Suprapubic skin (tissue), 4 donors: ENCODE measurements around the gene ACER3.

Source experiments
- EP300 ChIP-seq: sonication (generic); formaldehyde crosslinking; IDR thresholded peaks from one replicate; pipeline ENCODE4 v1.6.1; 2017; ENCODE audit warnings: antibody characterized with exemption
- POLR2A ChIP-seq, 2 donors: fragments of 450-650 bp; IDR thresholded peaks; one replicate each; pipeline ENCODE4 v1.6.1; 2017; ENCODE audit warnings: antibody characterized with exemption in 2 of 2, mild to moderate bottlenecking in 2 of 2, moderate library complexity in 2 of 2
- POLR2AphosphoS5 ChIP-seq, 3 donors: sonication (generic); formaldehyde crosslinking; IDR thresholded peaks; one replicate each; pipeline ENCODE4 v1.6.1; 2017; ENCODE audit warnings: antibody characterized with exemption in 3 of 3
- TF ChIP-seq, protein P1 (sequence below), 2 donors: fragments of 200-600 bp in 1 of 2; fragments of 450-650 bp in 1 of 2; sonication (generic) in 1 of 2; IDR thresholded peaks; one replicate each; pipeline ENCODE4 v1.5.1; 2016 to 2019; ENCODE audit warnings: antibody characterized with exemption in 2 of 2, mild to moderate bottlenecking in 1 of 2, moderate library complexity in 1 of 2

DNA sequence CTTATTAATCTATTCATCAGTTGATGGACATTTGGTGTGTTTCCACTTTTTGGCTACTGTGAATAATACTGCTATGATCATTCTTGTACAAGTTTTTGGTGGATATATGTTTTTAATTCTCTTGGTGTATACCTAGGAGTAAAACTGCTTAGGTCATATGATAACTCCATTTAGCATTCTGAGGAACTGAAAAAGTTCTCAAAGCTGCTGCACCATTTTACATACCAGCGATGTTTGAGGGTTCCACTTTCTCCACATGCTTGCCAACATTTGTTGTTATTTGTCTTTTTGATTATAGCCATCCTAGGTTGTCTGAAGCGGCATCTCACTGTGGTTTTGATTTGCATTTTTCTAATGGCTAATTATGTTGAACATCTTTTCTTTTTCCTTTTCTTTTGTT is 4.1 kb upstream of the ACER3 start:
- TF ChIP-seq, protein P1, sequence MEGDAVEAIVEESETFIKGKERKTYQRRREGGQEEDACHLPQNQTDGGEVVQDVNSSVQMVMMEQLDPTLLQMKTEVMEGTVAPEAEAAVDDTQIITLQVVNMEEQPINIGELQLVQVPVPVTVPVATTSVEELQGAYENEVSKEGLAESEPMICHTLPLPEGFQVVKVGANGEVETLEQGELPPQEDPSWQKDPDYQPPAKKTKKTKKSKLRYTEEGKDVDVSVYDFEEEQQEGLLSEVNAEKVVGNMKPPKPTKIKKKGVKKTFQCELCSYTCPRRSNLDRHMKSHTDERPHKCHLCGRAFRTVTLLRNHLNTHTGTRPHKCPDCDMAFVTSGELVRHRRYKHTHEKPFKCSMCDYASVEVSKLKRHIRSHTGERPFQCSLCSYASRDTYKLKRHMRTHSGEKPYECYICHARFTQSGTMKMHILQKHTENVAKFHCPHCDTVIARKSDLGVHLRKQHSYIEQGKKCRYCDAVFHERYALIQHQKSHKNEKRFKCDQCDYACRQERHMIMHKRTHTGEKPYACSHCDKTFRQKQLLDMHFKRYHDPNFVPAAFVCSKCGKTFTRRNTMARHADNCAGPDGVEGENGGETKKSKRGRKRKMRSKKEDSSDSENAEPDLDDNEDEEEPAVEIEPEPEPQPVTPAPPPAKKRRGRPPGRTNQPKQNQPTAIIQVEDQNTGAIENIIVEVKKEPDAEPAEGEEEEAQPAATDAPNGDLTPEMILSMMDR (IDR thresholded peaks at IDR 0.05) = no peak
- TF ChIP-seq POLR2AphosphoS5 (IDR thresholded peaks at IDR 0.05) (no peak), POLR2A (IDR thresholded peaks at IDR 0.05) (no peak), EP300 (no peak)
